ENCODE data around the gene DNAJB8.

The DNAJB8 gene

GRCh38 chr3:128435058-128435457, 31.6 kb downstream of the DNAJB8 start:
- Histone ChIP-seq H3K27ac (ENCODE audit: insufficient read depth, low read length, poor library complexity, severe bottlenecking) (no peak overlapping the region), H3K4me1 (ENCODE audit: control insufficient read depth, insufficient read depth, low read length, poor library complexity, severe bottlenecking) (no peaks in the 10 kb centered on the region), H3K4me3 (ENCODE audit: insufficient read depth, low read depth, low read length, poor library complexity, severe bottlenecking) (no peak overlapping the region), H3K9me3 (ENCODE audit: control insufficient read depth, low read length) (no peaks in the 10 kb centered on the region), H3K27me3 (replicated peaks; ENCODE audit: control insufficient read depth, insufficient read depth, low read length, poor library complexity, severe bottlenecking) (peaks cover 27% of the 10 kb centered on the region), H3K36me3 (ENCODE audit: control insufficient read depth, insufficient read depth, low read length) (no peaks in the 10 kb centered on the region)
- DNase-seq, result no peak

GRCh38 chr3:128434524-128434923, 32.2 kb downstream of the DNAJB8 start:
- Histone ChIP-seq H3K4me1 (ENCODE audit: control insufficient read depth, insufficient read depth, low read length, poor library complexity, severe bottlenecking) (no peaks in the 10 kb centered on the region), H3K4me3 (ENCODE audit: insufficient read depth, low read depth, low read length, poor library complexity, severe bottlenecking) (no peak overlapping the region), H3K27me3 (replicated peaks; ENCODE audit: control insufficient read depth, insufficient read depth, low read length, poor library complexity, severe bottlenecking) (peaks cover 27% of the 10 kb centered on the region), H3K9me3 (ENCODE audit: control insufficient read depth, low read length) (no peaks in the 10 kb centered on the region), H3K27ac (ENCODE audit: insufficient read depth, low read length, poor library complexity, severe bottlenecking) (no peak overlapping the region), H3K36me3 (ENCODE audit: control insufficient read depth, insufficient read depth, low read length) (no peaks in the 10 kb centered on the region)
- DNase-seq, result no peak

GRCh38 chr3:128433837-128434165, 32.9 kb downstream of the DNAJB8 start:
- no peaks in the 10 kb centered on the region for H3K36me3 ChIP-seq (ENCODE audit: control insufficient read depth, insufficient read depth, low read length)
- H3K4me1 ChIP-seq (ENCODE audit: control insufficient read depth, insufficient read depth, low read length, poor library complexity, severe bottlenecking), result no peaks in the 10 kb centered on the region
- no peak for DNase-seq
- H3K27me3 ChIP-seq (replicated peaks; ENCODE audit: control insufficient read depth, insufficient read depth, low read length, poor library complexity, severe bottlenecking), result peaks cover 27% of the 10 kb centered on the region
- no peak overlapping the region for H3K4me3 ChIP-seq (ENCODE audit: insufficient read depth, low read depth, low read length, poor library complexity, severe bottlenecking)
- no peaks in the 10 kb centered on the region for H3K9me3 ChIP-seq (ENCODE audit: control insufficient read depth, low read length)
- H3K27ac ChIP-seq (ENCODE audit: insufficient read depth, low read length, poor library complexity, severe bottlenecking), result no peak overlapping the region

GRCh38 chr3:128432971-128433836, 33.5 kb downstream of the DNAJB8 start:
- no peaks in the 10 kb centered on the region for H3K4me1 ChIP-seq (ENCODE audit: control insufficient read depth, insufficient read depth, low read length, poor library complexity, severe bottlenecking)
- H3K4me3 ChIP-seq (ENCODE audit: insufficient read depth, low read depth, low read length, poor library complexity, severe bottlenecking), result no peak overlapping the region
- H3K9me3 ChIP-seq (ENCODE audit: control insufficient read depth, low read length), result no peaks in the 10 kb centered on the region
- no peak overlapping the region for H3K27ac ChIP-seq (ENCODE audit: insufficient read depth, low read length, poor library complexity, severe bottlenecking)
- H3K36me3 ChIP-seq (ENCODE audit: control insufficient read depth, insufficient read depth, low read length), result no peaks in the 10 kb centered on the region
- peaks cover 27% of the 10 kb centered on the region for H3K27me3 ChIP-seq (replicated peaks; ENCODE audit: control insufficient read depth, insufficient read depth, low read length, poor library complexity, severe bottlenecking)
- no peak for DNase-seq

GRCh38 chr3:128432301-128432970, 34.3 kb downstream of the DNAJB8 start:
- H3K36me3 ChIP-seq (ENCODE audit: control insufficient read depth, insufficient read depth, low read length), result no peaks in the 10 kb centered on the region
- no peak for DNase-seq
- no peak overlapping the region for H3K27ac ChIP-seq (ENCODE audit: insufficient read depth, low read length, poor library complexity, severe bottlenecking)
- H3K27me3 ChIP-seq (replicated peaks; ENCODE audit: control insufficient read depth, insufficient read depth, low read length, poor library complexity, severe bottlenecking), result peaks cover 27% of the 10 kb centered on the region
- H3K4me1 ChIP-seq (ENCODE audit: control insufficient read depth, insufficient read depth, low read length, poor library complexity, severe bottlenecking), result no peaks in the 10 kb centered on the region
- H3K4me3 ChIP-seq (ENCODE audit: insufficient read depth, low read depth, low read length, poor library complexity, severe bottlenecking), result no peak overlapping the region
- H3K9me3 ChIP-seq (ENCODE audit: control insufficient read depth, low read length), result no peaks in the 10 kb centered on the region

- Histone ChIP-seq H3K27me3 (replicated peaks; ENCODE audit: control insufficient read depth, insufficient read depth, low read length, poor library complexity, severe bottlenecking) (peaks cover 27% of the 10 kb centered on the region), H3K27ac (ENCODE audit: insufficient read depth, low read length, poor library complexity, severe bottlenecking) (no peak overlapping the region), H3K9me3 (ENCODE audit: control insufficient read depth, low read length) (no peaks in the 10 kb centered on the region), H3K4me1 (ENCODE audit: control insufficient read depth, insufficient read depth, low read length, poor library complexity, severe bottlenecking) (no peaks in the 10 kb centered on the region), H3K4me3 (ENCODE audit: insufficient read depth, low read depth, low read length, poor library complexity, severe bottlenecking) (no peak overlapping the region), H3K36me3 (ENCODE audit: control insufficient read depth, insufficient read depth, low read length) (no peaks in the 10 kb centered on the region)
- no peak for DNase-seq
Observed at GRCh38 chr3:128431803-128432300, 34.8 kb downstream of the DNAJB8 start.

- no peak overlapping the region for H3K4me3 ChIP-seq (ENCODE audit: insufficient read depth, low read depth, low read length, poor library complexity, severe bottlenecking)
- peaks cover 27% of the 10 kb centered on the region for H3K27me3 ChIP-seq (replicated peaks; ENCODE audit: control insufficient read depth, insufficient read depth, low read length, poor library complexity, severe bottlenecking)
- no peaks in the 10 kb centered on the region for H3K36me3 ChIP-seq (ENCODE audit: control insufficient read depth, insufficient read depth, low read length)
- DNase-seq, result no peak
- H3K9me3 ChIP-seq (ENCODE audit: control insufficient read depth, low read length), result no peaks in the 10 kb centered on the region
- peaks cover 3% of the 10 kb centered on the region for H3K4me1 ChIP-seq (ENCODE audit: control insufficient read depth, insufficient read depth, low read length, poor library complexity, severe bottlenecking)
- H3K27ac ChIP-seq (ENCODE audit: insufficient read depth, low read length, poor library complexity, severe bottlenecking), result no peak overlapping the region
Observed at GRCh38 chr3:128430731-128431130, 36.0 kb downstream of the DNAJB8 start.

GRCh38 chr3:128430301-128430700, 36.4 kb downstream of the DNAJB8 start:
- no peak overlapping the region for H3K4me3 ChIP-seq (ENCODE audit: insufficient read depth, low read depth, low read length, poor library complexity, severe bottlenecking)
- H3K36me3 ChIP-seq (ENCODE audit: control insufficient read depth, insufficient read depth, low read length), result no peaks in the 10 kb centered on the region
- H3K27me3 ChIP-seq (replicated peaks; ENCODE audit: control insufficient read depth, insufficient read depth, low read length, poor library complexity, severe bottlenecking), result peaks cover 27% of the 10 kb centered on the region
- H3K4me1 ChIP-seq (ENCODE audit: control insufficient read depth, insufficient read depth, low read length, poor library complexity, severe bottlenecking), result peaks cover 3% of the 10 kb centered on the region
- DNase-seq, result no peak
- H3K9me3 ChIP-seq (ENCODE audit: control insufficient read depth, low read length), result no peaks in the 10 kb centered on the region
- H3K27ac ChIP-seq (ENCODE audit: insufficient read depth, low read length, poor library complexity, severe bottlenecking), result no peak overlapping the region

GRCh38 chr3:128429751-128430150, 36.9 kb downstream of the DNAJB8 start:
- no peaks in the 10 kb centered on the region for H3K9me3 ChIP-seq (ENCODE audit: control insufficient read depth, low read length)
- H3K4me1 ChIP-seq (ENCODE audit: control insufficient read depth, insufficient read depth, low read length, poor library complexity, severe bottlenecking), result peaks cover 3% of the 10 kb centered on the region
- peaks cover 23% of the 10 kb centered on the region for H3K27me3 ChIP-seq (replicated peaks; ENCODE audit: control insufficient read depth, insufficient read depth, low read length, poor library complexity, severe bottlenecking)
- no peak for DNase-seq
- H3K36me3 ChIP-seq (ENCODE audit: control insufficient read depth, insufficient read depth, low read length), result no peaks in the 10 kb centered on the region
- H3K4me3 ChIP-seq (ENCODE audit: insufficient read depth, low read depth, low read length, poor library complexity, severe bottlenecking), result no peak overlapping the region
- H3K27ac ChIP-seq (ENCODE audit: insufficient read depth, low read length, poor library complexity, severe bottlenecking), result no peak overlapping the region

- Histone ChIP-seq H3K4me3 (ENCODE audit: insufficient read depth, low read depth, low read length, poor library complexity, severe bottlenecking) (no peak overlapping the region), H3K27ac (ENCODE audit: insufficient read depth, low read length, poor library complexity, severe bottlenecking) (no peak overlapping the region), H3K27me3 (replicated peaks; ENCODE audit: control insufficient read depth, insufficient read depth, low read length, poor library complexity, severe bottlenecking) (peaks cover 22% of the 10 kb centered on the region), H3K36me3 (ENCODE audit: control insufficient read depth, insufficient read depth, low read length) (no peaks in the 10 kb centered on the region), H3K4me1 (ENCODE audit: control insufficient read depth, insufficient read depth, low read length, poor library complexity, severe bottlenecking) (peaks cover 3% of the 10 kb centered on the region), H3K9me3 (ENCODE audit: control insufficient read depth, low read length) (no peaks in the 10 kb centered on the region)
- no peak for DNase-seq
Observed at GRCh38 chr3:128429275-128429674, 37.4 kb downstream of the DNAJB8 start.
